HepG2 (cell line): Measurements from ENCODE around the gene ANTXR1. TPM values are rescaled to one million over a fixed set of nuclear protein-coding genes. Genes with fewer than 3 reads are reported as not detected.

ENCODE experiments used
- BCL3 ChIP-seq: sonication (generic); formaldehyde crosslinking; IDR thresholded peaks from 2 replicates; pipeline ENCODE4 v1.5.1; 2020; ENCODE audit warnings: mild to moderate bottlenecking, missing genetic modification reagents, moderate library complexity
- DMAP1 ChIP-seq: IDR thresholded peaks from 2 replicates; pipeline ENCODE4 v1.6.1; 2016
- ELF1 ChIP-seq: sonication (generic); formaldehyde crosslinking; IDR thresholded peaks from 2 replicates; pipeline ENCODE4 v1.4.0; 2020; ENCODE audit warnings: missing genetic modification reagents
- ETV5 ChIP-seq: IDR thresholded peaks from 2 replicates; pipeline ENCODE4 v1.6.1; 2018; ENCODE audit warnings: missing biosample characterization, missing genetic modification reagents, inconsistent platforms, borderline replicate concordance
- FOXC1 ChIP-seq: sonication (generic); formaldehyde crosslinking; IDR thresholded peaks from 2 replicates; pipeline ENCODE4 v1.8.0; 2022; ENCODE audit warnings: mild to moderate bottlenecking, missing genetic modification reagents, borderline replicate concordance
- HOXA9 ChIP-seq: sonication (generic); formaldehyde crosslinking; IDR thresholded peaks from 2 replicates; pipeline ENCODE4 v1.8.1; 2022; ENCODE audit warnings: missing genetic modification reagents, mild to moderate bottlenecking, moderate library complexity, borderline replicate concordance
- NFE2L2 ChIP-seq: fragments of 150-350 bp; IDR thresholded peaks from 2 replicates; pipeline ENCODE4 v1.6.1; 2014; ENCODE audit warnings: low read length
- PTBP1 ChIP-seq: fragments of 200-400 bp; formaldehyde crosslinking; IDR thresholded peaks from 2 replicates; pipeline ENCODE4 v1.6.1; 2018; ENCODE audit warnings: low read length, low read depth; ENCODE audit not compliant: poor library complexity, severe bottlenecking
- SMARCC2 ChIP-seq: fragments of 450-650 bp; IDR thresholded peaks from 2 replicates; pipeline ENCODE4 v1.6.1; 2017; ENCODE audit warnings: antibody characterized with exemption, mild to moderate bottlenecking
- SRF ChIP-seq: IDR thresholded peaks from 2 replicates; pipeline ENCODE4 v1.6.1; 2011; ENCODE audit warnings: mild to moderate bottlenecking, low read depth, low read length, moderate library complexity
- TFAP4 ChIP-seq: sonication (generic); IDR thresholded peaks from 2 replicates; pipeline ENCODE4 v1.6.1; 2016; ENCODE audit warnings: low read depth, borderline replicate concordance
- TOPORS ChIP-seq: sonication (generic); formaldehyde crosslinking; IDR thresholded peaks from 2 replicates; pipeline ENCODE4 v1.8.0; 2023; ENCODE audit warnings: mild to moderate bottlenecking, missing genetic modification reagents
- ZNF329 ChIP-seq: sonication (generic); formaldehyde crosslinking; IDR thresholded peaks from 2 replicates; pipeline ENCODE4 v1.9.0; 2021; ENCODE audit warnings: low read depth, mild to moderate bottlenecking, missing genetic modification reagents
- ZNF451 ChIP-seq: sonication (generic); formaldehyde crosslinking; IDR thresholded peaks from 2 replicates; pipeline ENCODE4 v1.5.0; 2020; ENCODE audit warnings: mild to moderate bottlenecking, missing genetic modification reagents
- ZNF644 ChIP-seq: IDR thresholded peaks from 2 replicates; pipeline ENCODE4 v1.6.1; 2016; ENCODE audit warnings: low read depth
- ZSCAN12 ChIP-seq: sonication (generic); formaldehyde crosslinking; IDR thresholded peaks from 2 replicates; pipeline ENCODE4 v1.9.0; 2021; ENCODE audit warnings: mild to moderate bottlenecking, missing genetic modification reagents
- ZSCAN30 ChIP-seq: sonication (generic); formaldehyde crosslinking; IDR thresholded peaks from 2 replicates; pipeline ENCODE4 v1.5.0; 2020; ENCODE audit warnings: mild to moderate bottlenecking, missing genetic modification reagents
- polyA plus RNA-seq, 8 experiments: library from polyadenylated mRNA; depleted of rRNA in 3 of 8; stranded (reverse) in 7 of 8; unstranded in 1 of 8; fragments of >200 nt; fragmentation: Illumina TruSeq in 4 of 8; extraction: Trizol in 4 of 8; gene quantifications; 2 replicates each; pipeline versions ENCODE4 v1.2.1 to v1.2.3, GENCODE V29; 2011 to 2016; ENCODE audit warnings: low read depth in 4 of 8, missing spikeins in 1 of 8, mixed read lengths in 1 of 8; ENCODE audit not compliant: insufficient read depth in 1 of 8
- total RNA-seq, 5 experiments: library from RNA; depleted of rRNA; stranded (reverse); fragments of >200 nt; fragmentation: Illumina TruSeq; extraction: Trizol; gene quantifications; 2 replicates each; pipeline ENCODE4 v1.2.3, GENCODE V29; 2016; ENCODE audit warnings: low read depth in 1 of 5
- TF ChIP-seq, protein P1 (sequence below): sonication (generic); formaldehyde crosslinking; IDR thresholded peaks from 2 replicates; pipeline ENCODE4 v1.4.0; 2020; ENCODE audit warnings: missing genetic modification reagents
- TF ChIP-seq, protein P2 (sequence below): fragments of 450-650 bp; IDR thresholded peaks from 2 replicates; pipeline ENCODE4 v1.6.1; 2017
- TF ChIP-seq, protein P3 (sequence below): sonication (generic); formaldehyde crosslinking; IDR thresholded peaks from 2 replicates; pipeline ENCODE4 v1.4.0; 2020; ENCODE audit warnings: missing genetic modification reagents

The ANTXR1 gene
- total and polyA plus RNA-seq, 2 of the 13 experiments (the other 11 are each of a cell fraction or from before 2014, with no cell fraction given) = 4.5 to 12.7 TPM

DNA sequence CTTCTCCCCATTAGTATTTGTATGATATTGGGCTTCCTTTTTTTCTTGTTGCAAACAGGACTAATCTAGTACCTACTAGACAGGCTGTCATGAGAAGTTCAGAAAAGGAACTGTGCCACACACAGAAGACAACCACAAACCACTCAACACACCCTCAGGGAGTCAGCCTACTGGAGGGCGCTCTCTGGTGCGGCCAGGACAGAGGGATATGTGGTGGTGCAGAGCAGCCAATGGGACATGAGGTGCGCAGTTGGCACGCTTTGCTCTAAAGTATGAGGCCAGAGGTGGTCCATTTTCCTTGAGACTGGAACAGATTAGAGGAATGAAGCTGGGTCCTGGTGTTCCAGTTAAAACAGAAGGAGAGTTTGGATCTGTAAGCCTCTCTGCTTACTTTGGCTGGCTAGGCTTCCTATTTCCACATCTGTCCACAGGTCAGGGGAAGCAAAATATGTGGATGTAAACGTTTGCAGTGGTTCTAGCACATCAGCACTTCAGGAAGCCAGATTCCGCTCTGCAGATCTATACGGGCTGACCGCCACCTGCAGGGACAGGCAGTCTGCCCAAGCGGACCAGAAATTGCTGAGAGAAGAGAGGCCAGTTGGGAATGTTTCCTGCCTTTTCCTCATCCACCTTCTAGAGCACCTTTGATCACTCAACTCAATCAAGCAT lies 260.0 kb downstream of the ANTXR1 start (continued):
- TF ChIP-seq ZNF451 (no peak), BCL3 (CRISPR knock-in tag) (0 out of 2 replicates have a peak, but pooled peaks have one; percentile 56), PTBP1 (no peak), ZSCAN12 (CRISPR knock-in tag) (no peak), SMARCC2 (no peak), ELF1 (CRISPR knock-in tag) (peak; percentile 46; the same call in 1 of the 2 replicates), ETV5 (CRISPR knock-in tag) (peak; percentile 86; the same call in 1 of the 2 replicates), NFE2L2 (no peak), DMAP1 (CRISPR knock-in tag) (no peak), TFAP4 (peak; percentile 33; the same call in 1 of the 2 replicates), FOXC1 (peak; percentile 19; the same call in 1 of the 2 replicates), ZSCAN30 (CRISPR knock-in tag) (no peak), TOPORS (no peak), SRF (no peak), HOXA9 (CRISPR knock-in tag) (no peak), ZNF329 (CRISPR knock-in tag) (no peak), ZNF644 (CRISPR knock-in tag) (peak; percentile 60)
- TF ChIP-seq, protein P1, sequence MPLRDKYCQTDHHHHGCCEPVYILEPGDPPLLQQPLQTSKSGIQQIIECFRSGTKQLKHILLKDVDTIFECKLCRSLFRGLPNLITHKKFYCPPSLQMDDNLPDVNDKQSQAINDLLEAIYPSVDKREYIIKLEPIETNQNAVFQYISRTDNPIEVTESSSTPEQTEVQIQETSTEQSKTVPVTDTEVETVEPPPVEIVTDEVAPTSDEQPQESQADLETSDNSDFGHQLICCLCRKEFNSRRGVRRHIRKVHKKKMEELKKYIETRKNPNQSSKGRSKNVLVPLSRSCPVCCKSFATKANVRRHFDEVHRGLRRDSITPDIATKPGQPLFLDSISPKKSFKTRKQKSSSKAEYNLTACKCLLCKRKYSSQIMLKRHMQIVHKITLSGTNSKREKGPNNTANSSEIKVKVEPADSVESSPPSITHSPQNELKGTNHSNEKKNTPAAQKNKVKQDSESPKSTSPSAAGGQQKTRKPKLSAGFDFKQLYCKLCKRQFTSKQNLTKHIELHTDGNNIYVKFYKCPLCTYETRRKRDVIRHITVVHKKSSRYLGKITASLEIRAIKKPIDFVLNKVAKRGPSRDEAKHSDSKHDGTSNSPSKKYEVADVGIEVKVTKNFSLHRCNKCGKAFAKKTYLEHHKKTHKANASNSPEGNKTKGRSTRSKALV (CRISPR knock-in tag) = no peak
- TF ChIP-seq, protein P2, sequence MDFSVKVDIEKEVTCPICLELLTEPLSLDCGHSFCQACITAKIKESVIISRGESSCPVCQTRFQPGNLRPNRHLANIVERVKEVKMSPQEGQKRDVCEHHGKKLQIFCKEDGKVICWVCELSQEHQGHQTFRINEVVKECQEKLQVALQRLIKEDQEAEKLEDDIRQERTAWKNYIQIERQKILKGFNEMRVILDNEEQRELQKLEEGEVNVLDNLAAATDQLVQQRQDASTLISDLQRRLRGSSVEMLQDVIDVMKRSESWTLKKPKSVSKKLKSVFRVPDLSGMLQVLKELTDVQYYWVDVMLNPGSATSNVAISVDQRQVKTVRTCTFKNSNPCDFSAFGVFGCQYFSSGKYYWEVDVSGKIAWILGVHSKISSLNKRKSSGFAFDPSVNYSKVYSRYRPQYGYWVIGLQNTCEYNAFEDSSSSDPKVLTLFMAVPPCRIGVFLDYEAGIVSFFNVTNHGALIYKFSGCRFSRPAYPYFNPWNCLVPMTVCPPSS = no peak
- TF ChIP-seq, protein P3, sequence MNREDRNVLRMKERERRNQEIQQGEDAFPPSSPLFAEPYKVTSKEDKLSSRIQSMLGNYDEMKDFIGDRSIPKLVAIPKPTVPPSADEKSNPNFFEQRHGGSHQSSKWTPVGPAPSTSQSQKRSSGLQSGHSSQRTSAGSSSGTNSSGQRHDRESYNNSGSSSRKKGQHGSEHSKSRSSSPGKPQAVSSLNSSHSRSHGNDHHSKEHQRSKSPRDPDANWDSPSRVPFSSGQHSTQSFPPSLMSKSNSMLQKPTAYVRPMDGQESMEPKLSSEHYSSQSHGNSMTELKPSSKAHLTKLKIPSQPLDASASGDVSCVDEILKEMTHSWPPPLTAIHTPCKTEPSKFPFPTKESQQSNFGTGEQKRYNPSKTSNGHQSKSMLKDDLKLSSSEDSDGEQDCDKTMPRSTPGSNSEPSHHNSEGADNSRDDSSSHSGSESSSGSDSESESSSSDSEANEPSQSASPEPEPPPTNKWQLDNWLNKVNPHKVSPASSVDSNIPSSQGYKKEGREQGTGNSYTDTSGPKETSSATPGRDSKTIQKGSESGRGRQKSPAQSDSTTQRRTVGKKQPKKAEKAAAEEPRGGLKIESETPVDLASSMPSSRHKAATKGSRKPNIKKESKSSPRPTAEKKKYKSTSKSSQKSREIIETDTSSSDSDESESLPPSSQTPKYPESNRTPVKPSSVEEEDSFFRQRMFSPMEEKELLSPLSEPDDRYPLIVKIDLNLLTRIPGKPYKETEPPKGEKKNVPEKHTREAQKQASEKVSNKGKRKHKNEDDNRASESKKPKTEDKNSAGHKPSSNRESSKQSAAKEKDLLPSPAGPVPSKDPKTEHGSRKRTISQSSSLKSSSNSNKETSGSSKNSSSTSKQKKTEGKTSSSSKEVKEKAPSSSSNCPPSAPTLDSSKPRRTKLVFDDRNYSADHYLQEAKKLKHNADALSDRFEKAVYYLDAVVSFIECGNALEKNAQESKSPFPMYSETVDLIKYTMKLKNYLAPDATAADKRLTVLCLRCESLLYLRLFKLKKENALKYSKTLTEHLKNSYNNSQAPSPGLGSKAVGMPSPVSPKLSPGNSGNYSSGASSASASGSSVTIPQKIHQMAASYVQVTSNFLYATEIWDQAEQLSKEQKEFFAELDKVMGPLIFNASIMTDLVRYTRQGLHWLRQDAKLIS (CRISPR knock-in tag) = no peak
